ENCODE results near the gene PREP.
"Not testable (repeated sequence)": the region's sequence is repeated elsewhere in the genome, so short reads cannot be mapped to it uniquely, and the experiment has no call there.

The PREP gene

DNA sequence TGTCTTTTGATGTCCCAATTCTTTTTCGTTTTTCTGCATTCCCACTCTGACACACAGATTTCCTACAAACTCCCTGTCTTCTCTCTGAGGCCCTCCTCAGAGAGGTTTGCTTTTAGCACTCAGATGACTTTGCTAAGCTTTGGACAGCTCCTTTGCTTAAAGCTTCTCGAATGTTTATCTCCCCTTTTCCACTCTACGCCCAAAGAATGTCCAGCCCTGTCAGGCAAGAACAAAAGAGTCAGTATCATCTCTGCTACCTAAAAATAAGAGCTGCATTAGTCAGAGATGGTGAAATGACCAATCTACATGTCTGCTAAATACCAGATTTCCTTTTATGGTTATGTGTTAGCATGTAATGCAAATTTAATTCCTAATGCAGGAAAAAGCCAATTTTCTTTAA is 56.8 kb downstream of the PREP start:
- H3K27me3 Mint-ChIP-seq, result no peaks in the 10 kb centered on the region
- H3K9me3 Mint-ChIP-seq, result no peaks in the 10 kb centered on the region
- H3K4me3 Mint-ChIP-seq, result no peak overlapping the region
- peaks cover 86% of the 10 kb centered on the region for H3K36me3 Mint-ChIP-seq (ENCODE audit: low read depth)
- no peaks in the 10 kb centered on the region for H3K4me1 Mint-ChIP-seq (ENCODE audit: low read depth)
- intact Hi-C loops (cut with micrococcal nuclease), result no loop called here
- no peak overlapping the region for H3K27ac Mint-ChIP-seq

DNA sequence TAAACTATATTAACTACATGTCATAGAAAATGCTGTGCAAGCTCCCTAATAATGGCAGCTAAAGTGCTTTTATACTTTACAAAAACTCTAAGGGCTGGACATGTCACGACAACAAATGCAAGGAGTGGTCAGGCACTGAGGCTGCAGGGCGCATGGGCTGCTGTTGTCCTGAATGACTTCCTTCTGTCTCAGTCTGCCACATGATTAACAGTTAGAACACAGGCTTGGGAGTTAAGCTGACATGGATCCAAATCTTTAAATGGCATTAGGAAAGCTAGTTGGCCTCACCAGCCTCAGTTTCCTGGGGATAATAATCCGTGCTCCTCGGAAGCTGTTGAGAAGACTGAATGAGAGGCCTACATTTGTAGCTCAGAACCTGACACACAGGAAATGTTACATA is 57.4 kb downstream of the PREP start:
- Mint-ChIP-seq H3K36me3 (ENCODE audit: low read depth) (peaks cover 82% of the 10 kb centered on the region), H3K9me3 (no peaks in the 10 kb centered on the region), H3K27ac (no peak overlapping the region), H3K4me1 (ENCODE audit: low read depth) (no peaks in the 10 kb centered on the region), H3K27me3 (no peaks in the 10 kb centered on the region), H3K4me3 (no peak overlapping the region)
- intact Hi-C loops (cut with micrococcal nuclease), result no loop called here

- Mint-ChIP-seq H3K27ac (no peak overlapping the region), H3K36me3 (ENCODE audit: low read depth) (peaks cover 77% of the 10 kb centered on the region), H3K4me1 (ENCODE audit: low read depth) (no peaks in the 10 kb centered on the region), H3K9me3 (no peaks in the 10 kb centered on the region), H3K27me3 (no peaks in the 10 kb centered on the region), H3K4me3 (no peak overlapping the region)
- intact Hi-C loops (cut with micrococcal nuclease), result no loop called here
These were observed 58.0 kb downstream of the PREP start for GRCh38 chr6:105344881-105345370.

- intact Hi-C loops (cut with micrococcal nuclease); H3K4me1 Mint-ChIP-seq (ENCODE audit: low read depth); H3K27me3 Mint-ChIP-seq; H3K27ac Mint-ChIP-seq; H3K4me3 Mint-ChIP-seq; H3K9me3 Mint-ChIP-seq: not testable (repeated sequence)
- H3K36me3 Mint-ChIP-seq (ENCODE audit: low read depth), result peaks cover 69% of the 10 kb centered on the region
These were observed 64.4 kb downstream of the PREP start for GRCh38 chr6:105338350-105338983.

DNA sequence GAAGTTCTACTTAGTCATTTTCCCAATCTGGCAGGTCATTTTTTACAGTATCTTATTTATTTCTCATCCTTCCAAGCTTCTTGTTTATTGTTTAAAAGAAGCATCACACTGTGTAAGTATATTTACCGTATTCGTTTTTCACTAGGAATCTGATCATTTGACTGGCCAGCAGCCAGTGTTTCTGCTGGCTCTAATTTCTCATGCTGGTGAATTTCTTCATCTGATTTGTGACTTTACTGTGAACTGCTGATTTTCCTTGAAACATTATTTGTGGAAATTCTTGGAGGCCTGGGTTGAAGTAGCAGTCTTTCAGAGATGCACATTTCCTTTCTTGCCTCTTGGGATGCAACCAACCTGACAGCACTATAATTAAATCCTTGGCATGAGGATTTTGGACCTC is 65.9 kb downstream of the PREP start:
- intact Hi-C loops (cut with micrococcal nuclease), result no loop called here
- Mint-ChIP-seq H3K27ac (no peak overlapping the region), H3K36me3 (ENCODE audit: low read depth) (peaks cover 69% of the 10 kb centered on the region), H3K4me1 (ENCODE audit: low read depth) (no peaks in the 10 kb centered on the region), H3K27me3 (no peaks in the 10 kb centered on the region), H3K9me3 (no peaks in the 10 kb centered on the region), H3K4me3 (no peak overlapping the region)

DNA sequence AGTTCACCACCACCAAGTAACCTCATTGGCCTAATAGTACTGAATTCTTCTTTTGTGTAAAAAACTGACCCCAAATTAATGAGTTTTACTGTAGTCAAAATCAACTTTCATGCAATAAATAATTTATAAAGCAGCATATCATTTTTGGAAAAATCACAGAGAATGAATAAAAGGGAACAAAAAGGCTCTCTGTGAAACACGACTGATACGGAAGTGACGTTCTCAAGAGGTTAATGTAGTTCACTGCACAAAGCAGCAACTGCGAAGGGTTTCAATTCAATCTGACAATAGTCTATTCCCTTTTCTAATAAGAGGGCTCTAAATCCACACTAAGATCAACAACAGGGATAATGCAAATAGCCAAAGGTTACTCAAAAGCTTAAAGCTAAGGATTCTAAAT is 70.3 kb downstream of the PREP start:
- no peak overlapping the region for H3K4me3 Mint-ChIP-seq
- H3K27me3 Mint-ChIP-seq, result no peaks in the 10 kb centered on the region
- peaks cover 72% of the 10 kb centered on the region for H3K36me3 Mint-ChIP-seq (ENCODE audit: low read depth)
- H3K4me1 Mint-ChIP-seq (ENCODE audit: low read depth), result no peaks in the 10 kb centered on the region
- no peak overlapping the region for H3K27ac Mint-ChIP-seq
- no peaks in the 10 kb centered on the region for H3K9me3 Mint-ChIP-seq
- intact Hi-C loops (cut with micrococcal nuclease), result no loop called here

GRCh38 chr6:105331927-105332326 is 71.0 kb downstream of the PREP start:
- intact Hi-C loops (cut with micrococcal nuclease), result no loop called here
- H3K4me3 Mint-ChIP-seq, result no peak overlapping the region
- H3K36me3 Mint-ChIP-seq (ENCODE audit: low read depth), result peaks cover 72% of the 10 kb centered on the region
- no peaks in the 10 kb centered on the region for H3K9me3 Mint-ChIP-seq
- no peak overlapping the region for H3K27ac Mint-ChIP-seq
- no peaks in the 10 kb centered on the region for H3K4me1 Mint-ChIP-seq (ENCODE audit: low read depth)
- H3K27me3 Mint-ChIP-seq, result no peaks in the 10 kb centered on the region

DNA sequence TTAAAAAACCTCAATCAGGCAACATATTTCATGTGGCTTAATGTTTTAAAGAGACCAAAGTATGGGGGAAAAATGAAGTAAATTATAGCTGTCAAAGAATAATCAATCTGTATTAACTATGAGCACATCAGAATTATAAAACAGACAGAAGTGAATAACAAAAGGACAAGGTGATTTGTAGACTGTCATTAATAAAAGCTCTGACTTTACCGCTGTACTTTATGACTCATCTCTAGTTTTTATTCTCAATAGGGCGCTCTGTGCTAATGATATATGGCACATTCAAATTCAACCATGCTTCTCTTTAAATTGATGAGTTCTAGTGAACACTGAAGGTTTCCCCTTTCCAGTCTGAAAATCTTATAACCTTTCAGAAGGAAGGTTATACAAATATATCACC is 72.0 kb downstream of the PREP start:
- no peaks in the 10 kb centered on the region for H3K4me1 Mint-ChIP-seq (ENCODE audit: low read depth)
- no peak overlapping the region for H3K27ac Mint-ChIP-seq
- no peaks in the 10 kb centered on the region for H3K9me3 Mint-ChIP-seq
- intact Hi-C loops (cut with micrococcal nuclease), result no loop called here
- peaks cover 80% of the 10 kb centered on the region for H3K36me3 Mint-ChIP-seq (ENCODE audit: low read depth)
- H3K4me3 Mint-ChIP-seq, result no peak overlapping the region
- H3K27me3 Mint-ChIP-seq, result no peaks in the 10 kb centered on the region

DNA sequence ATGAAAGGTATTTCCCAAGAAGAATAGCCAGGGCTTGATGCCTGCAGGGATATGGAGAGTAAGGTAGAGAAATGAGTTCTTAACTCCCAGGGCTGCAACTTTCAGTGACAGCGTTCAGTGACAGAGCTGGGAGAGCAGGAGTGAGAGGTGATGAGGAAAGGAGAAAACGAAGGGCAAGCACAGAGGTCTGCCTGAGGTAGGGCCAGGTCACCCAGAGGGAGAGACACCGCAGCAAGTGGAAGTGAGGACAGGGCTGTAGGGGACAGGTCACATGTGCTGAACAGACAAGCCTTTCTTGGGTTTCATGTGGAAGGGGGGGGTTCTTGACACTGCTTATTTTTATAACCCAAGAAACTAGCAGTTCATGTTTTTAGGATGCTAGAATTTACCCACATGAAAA is 72.5 kb downstream of the PREP start:
- intact Hi-C loops (cut with micrococcal nuclease), result no loop called here
- Mint-ChIP-seq H3K27me3 (no peaks in the 10 kb centered on the region), H3K27ac (no peak overlapping the region), H3K4me3 (no peak overlapping the region), H3K4me1 (ENCODE audit: low read depth) (no peaks in the 10 kb centered on the region), H3K9me3 (no peaks in the 10 kb centered on the region), H3K36me3 (ENCODE audit: low read depth) (peaks cover 85% of the 10 kb centered on the region)

GRCh38 chr6:105326833-105327770 is 75.8 kb downstream of the PREP start:
- Mint-ChIP-seq H3K27me3 (no peaks in the 10 kb centered on the region), H3K4me3 (no peak overlapping the region), H3K36me3 (ENCODE audit: low read depth) (peaks cover 87% of the 10 kb centered on the region), H3K27ac (no peak overlapping the region), H3K4me1 (ENCODE audit: low read depth) (no peaks in the 10 kb centered on the region), H3K9me3 (no peaks in the 10 kb centered on the region)
- intact Hi-C loops (cut with micrococcal nuclease), result no loop called here

DNA sequence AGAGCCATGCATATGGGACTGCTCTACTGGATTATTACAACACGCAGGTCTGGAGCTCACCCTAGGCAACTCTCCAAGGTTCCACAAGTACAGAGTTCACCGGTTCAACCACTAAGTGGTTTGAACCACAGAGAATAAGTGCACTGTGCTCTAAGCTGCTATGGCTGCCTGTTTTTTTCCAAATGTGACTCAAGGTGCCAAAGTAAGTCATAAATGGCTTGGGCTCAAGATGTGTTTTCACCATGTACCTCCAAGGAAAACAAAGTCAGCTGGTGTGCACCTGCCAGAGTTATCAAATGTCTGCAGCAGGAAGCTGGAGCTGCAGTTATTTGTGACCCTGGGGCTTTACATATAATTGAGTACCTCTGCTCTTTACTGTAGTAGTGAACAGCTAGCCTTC is 76.7 kb downstream of the PREP start:
- Mint-ChIP-seq H3K9me3 (no peaks in the 10 kb centered on the region), H3K27ac (no peak overlapping the region), H3K36me3 (ENCODE audit: low read depth) (peaks cover 85% of the 10 kb centered on the region), H3K4me3 (no peak overlapping the region), H3K4me1 (ENCODE audit: low read depth) (no peaks in the 10 kb centered on the region), H3K27me3 (no peaks in the 10 kb centered on the region)
- intact Hi-C loops (cut with micrococcal nuclease), result no loop called here

- no peak overlapping the region for H3K4me3 Mint-ChIP-seq
- no peaks in the 10 kb centered on the region for H3K27me3 Mint-ChIP-seq
- intact Hi-C loops (cut with micrococcal nuclease), result no loop called here
- peaks cover 70% of the 10 kb centered on the region for H3K36me3 Mint-ChIP-seq (ENCODE audit: low read depth)
- H3K27ac Mint-ChIP-seq, result no peak overlapping the region
- H3K4me1 Mint-ChIP-seq (ENCODE audit: low read depth), result no peaks in the 10 kb centered on the region
- no peaks in the 10 kb centered on the region for H3K9me3 Mint-ChIP-seq
These were observed 78.4 kb downstream of the PREP start for GRCh38 chr6:105324386-105324950.

DNA sequence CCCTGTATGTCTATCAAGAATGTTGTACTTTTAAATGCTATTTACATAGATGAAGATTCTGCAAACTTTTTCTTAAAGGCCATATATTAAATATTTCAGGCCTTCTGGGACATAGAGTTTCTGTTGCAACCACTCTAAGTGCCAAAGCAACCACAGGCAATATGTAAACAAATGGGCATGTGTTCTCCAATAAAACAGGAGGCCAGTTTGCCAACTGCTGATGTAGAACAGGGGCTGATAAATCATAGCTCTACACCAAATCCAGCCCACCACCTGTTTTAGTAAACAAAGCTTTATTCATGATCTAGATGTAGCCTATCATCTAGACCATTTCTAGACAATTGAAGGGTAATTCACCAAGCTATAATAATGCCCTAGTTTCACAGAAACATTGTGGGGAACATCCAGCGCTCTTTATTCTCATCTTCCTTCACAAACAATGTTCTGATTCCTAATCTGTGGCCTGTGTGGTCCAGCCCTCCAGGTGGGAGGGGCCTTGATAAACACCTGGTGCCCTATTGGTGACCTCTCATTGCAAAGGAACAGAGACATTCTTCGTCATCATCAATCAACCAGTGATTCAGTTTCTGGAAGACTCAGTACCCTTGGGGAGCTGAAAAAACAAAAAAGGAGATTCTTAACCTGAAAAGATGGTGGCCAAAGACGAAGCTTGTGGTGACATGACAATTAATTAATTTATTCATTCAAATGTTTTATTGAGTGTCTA is 80.2 kb downstream of the PREP start:
- Mint-ChIP-seq H3K27me3 (no peaks in the 10 kb centered on the region), H3K4me3 (no peak overlapping the region), H3K36me3 (ENCODE audit: low read depth) (peaks cover 68% of the 10 kb centered on the region), H3K27ac (no peak overlapping the region), H3K4me1 (ENCODE audit: low read depth) (no peaks in the 10 kb centered on the region), H3K9me3 (no peaks in the 10 kb centered on the region)
- intact Hi-C loops (cut with micrococcal nuclease), result no loop called here

DNA sequence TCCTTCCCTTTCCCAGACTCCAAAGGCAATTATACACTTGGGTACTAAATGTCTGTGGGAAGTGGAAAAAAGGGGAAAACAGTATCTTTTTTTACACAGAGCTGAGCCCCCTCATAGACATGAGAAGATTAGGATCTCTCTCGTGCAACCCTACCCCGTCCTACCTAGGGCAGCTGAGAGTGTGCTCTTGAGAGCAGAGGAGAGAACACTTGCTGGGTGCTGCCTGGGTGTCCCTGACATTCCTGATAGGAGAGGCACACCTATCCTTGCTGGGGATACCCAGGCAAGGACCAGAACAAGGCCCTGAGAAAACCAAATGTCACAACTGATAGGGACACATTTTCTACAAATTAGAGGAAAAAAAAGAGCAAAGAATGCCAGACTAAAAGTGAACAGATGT is 81.2 kb downstream of the PREP start:
- no peaks in the 10 kb centered on the region for H3K27me3 Mint-ChIP-seq
- H3K36me3 Mint-ChIP-seq (ENCODE audit: low read depth), result peaks cover 66% of the 10 kb centered on the region
- H3K4me3 Mint-ChIP-seq, result no peak overlapping the region
- H3K9me3 Mint-ChIP-seq, result no peaks in the 10 kb centered on the region
- intact Hi-C loops (cut with micrococcal nuclease), result no loop called here
- no peaks in the 10 kb centered on the region for H3K4me1 Mint-ChIP-seq (ENCODE audit: low read depth)
- no peak overlapping the region for H3K27ac Mint-ChIP-seq

Measured in dendritic cell treated with granulocyte-macrophage colony-stimulating factor and Interleukin-4, amounts not matched to agents 40 ng/mL and 50 ng/mL, for 4 days (primary cell).